Measurements from ENCODE around the gene CDK9. TPM values are rescaled to one million over a fixed set of nuclear protein-coding genes. Genes with fewer than 3 reads are reported as not detected.
A peak's percentile ranks its signal among the peaks of the same experiment; 100 is the strongest.

The CDK9 gene
- 10 to 100 TPM; 60.0 to 70.4 (median 63.9) TPM for total RNA-seq

DNA sequence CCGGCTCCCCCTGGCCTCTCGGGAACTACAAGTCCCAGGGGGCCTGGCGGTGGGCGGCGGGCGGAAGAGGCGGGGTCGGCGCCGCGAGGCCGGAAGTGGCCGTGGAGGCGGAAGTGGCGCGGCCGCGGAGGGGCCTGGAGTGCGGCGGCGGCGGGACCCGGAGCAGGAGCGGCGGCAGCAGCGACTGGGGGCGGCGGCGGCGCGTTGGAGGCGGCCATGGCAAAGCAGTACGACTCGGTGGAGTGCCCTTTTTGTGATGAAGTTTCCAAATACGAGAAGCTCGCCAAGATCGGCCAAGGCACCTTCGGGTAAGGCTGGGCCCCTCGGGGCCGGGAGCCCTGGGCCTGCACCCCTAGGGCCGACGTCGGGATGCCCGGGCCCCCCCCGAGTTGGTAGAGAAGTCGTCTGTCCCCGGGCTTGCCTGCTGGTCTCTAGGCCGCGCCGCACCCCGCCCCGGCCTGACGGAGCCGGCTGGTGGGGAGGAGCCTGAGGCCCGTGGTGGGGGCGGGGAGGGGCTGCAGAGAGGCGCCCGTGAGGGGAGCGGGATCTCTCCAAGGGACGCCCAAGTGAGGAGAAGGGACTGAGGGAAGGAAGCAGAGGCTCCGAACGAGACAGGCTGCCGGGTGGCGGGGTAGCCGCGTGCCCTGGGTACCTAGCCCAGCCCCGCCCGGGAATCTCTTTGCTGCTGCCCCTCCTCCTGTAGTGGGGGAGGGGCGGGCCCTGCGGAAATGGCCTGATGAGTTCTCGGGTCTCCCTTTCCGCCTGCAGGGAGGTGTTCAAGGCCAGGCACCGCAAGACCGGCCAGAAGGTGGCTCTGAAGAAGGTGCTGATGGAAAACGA is at the start of gene CDK9:
TSS of gene CDK9 (plus strand) at position 102 of the 840 bp plus-strand sequence. CDS start at position 217, 115 bp downstream.
- DNase-seq (ENCODE audit: low spot score in 2 of 2), result peak; percentile 88 to 89
- TF ChIP-seq POLR2AphosphoS5 (IDR thresholded peaks at IDR 0.05) (peak; percentile 19 to 83 (median 69)), POLR2A (IDR thresholded peaks at IDR 0.05) (no peak)
- Histone ChIP-seq H3K27me3 (no peaks in the 10 kb centered on the region), H3K9me3 (no peaks in the 10 kb centered on the region), H3K4me3 (peak within 1 kb of the TSS; percentile 96 to 99 (median 98)), H3K4me1 (peaks cover 2 to 9% of the 10 kb centered on the region in 2 donors), H3K36me3 (peaks cover 18% of the 10 kb centered on the region), H3K27ac (peak within 1 kb of the TSS; percentile 92 to 99)
- intact Hi-C loops (cut with DNase I; ENCODE audit: low total_unique reads), result loop anchor here (10.0 kb wide), 2 partner anchors 51 to 89 kb away; partner anchors contain the start of genes AK1 and TOR2A

DNA sequence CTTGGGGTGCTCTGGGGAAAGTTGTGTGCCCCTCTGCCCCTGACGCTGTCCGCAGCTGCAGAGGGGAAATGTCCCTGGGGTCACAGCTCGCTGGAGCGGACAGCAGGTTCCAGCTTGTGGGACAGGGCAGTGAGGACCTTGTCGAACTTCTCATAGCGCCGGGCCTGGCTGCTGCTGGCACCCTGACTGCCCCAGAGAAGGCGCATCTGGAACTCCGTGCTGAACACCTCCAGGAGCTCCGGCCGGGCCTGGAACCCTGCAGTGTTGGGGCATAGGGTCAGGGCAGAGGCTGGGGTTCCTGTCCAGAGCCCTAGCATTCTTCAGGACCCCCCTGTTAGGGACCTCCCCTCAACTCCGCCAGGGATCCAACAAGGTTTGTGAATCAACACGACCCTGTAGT is 47.2 kb upstream of the CDK9 start:
- no peak for DNase-seq (ENCODE audit: low spot score in 2 of 2)
- Histone ChIP-seq H3K4me1 (peaks cover 0 to 11% of the 10 kb centered on the region in 2 donors), H3K27ac (no peak overlapping the region), H3K9me3 (no peaks in the 10 kb centered on the region), H3K36me3 (no peaks in the 10 kb centered on the region), H3K27me3 (no peaks in the 10 kb centered on the region), H3K4me3 (no peak overlapping the region)
- TF ChIP-seq POLR2A (IDR thresholded peaks at IDR 0.05) (no peak), POLR2AphosphoS5 (IDR thresholded peaks at IDR 0.05) (no peak)
- TF ChIP-seq, protein P1, sequence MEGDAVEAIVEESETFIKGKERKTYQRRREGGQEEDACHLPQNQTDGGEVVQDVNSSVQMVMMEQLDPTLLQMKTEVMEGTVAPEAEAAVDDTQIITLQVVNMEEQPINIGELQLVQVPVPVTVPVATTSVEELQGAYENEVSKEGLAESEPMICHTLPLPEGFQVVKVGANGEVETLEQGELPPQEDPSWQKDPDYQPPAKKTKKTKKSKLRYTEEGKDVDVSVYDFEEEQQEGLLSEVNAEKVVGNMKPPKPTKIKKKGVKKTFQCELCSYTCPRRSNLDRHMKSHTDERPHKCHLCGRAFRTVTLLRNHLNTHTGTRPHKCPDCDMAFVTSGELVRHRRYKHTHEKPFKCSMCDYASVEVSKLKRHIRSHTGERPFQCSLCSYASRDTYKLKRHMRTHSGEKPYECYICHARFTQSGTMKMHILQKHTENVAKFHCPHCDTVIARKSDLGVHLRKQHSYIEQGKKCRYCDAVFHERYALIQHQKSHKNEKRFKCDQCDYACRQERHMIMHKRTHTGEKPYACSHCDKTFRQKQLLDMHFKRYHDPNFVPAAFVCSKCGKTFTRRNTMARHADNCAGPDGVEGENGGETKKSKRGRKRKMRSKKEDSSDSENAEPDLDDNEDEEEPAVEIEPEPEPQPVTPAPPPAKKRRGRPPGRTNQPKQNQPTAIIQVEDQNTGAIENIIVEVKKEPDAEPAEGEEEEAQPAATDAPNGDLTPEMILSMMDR (IDR thresholded peaks at IDR 0.05), result no peak
- intact Hi-C loops (cut with DNase I; ENCODE audit: low total_unique reads), result loop anchor here (1.0 to 10.0 kb wide), 2 partner anchors 46 to 135 kb away; partner anchors contain the start of gene CDK9

DNA sequence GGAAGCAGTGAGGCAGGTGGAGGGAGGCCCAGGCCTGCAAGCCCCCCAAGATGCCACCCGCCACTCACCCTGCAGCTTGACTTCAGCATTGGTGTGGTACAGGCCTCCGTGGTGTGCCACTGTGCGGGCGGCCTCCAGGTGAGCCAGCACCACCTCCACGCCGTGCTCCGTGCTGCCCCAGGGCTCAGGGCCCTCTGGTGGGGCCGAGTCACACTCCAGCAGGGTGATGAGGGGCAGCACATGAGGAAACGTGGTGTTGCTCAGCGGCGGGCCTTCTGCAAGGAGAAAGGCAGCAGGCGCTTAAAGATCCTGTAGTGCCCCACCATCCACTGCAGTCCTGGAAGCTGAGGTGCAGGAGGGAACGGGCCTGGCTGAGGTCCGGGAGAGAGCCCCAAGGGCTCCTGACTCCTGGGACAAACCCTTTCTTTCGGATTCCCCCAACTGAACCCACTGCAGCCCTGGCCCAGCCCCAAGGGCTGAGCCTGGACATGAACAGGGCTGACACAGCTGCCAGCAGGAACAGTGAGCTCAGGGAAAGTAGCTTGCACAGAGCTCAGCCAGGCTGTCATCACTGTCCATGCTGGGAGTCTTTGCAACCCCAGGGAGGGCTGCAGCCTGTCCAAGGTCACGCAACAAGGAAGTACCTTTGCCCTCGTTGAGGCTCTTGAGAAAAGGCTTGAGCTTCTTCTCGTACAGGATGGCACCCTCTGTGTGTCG is 46.1 kb upstream of the CDK9 start:
- intact Hi-C loops (cut with DNase I; ENCODE audit: low total_unique reads), result loop anchor here (10.0 kb wide), 1 partner anchor 45 kb away; the partner anchor contains the start of gene CDK9
- H3K4me3 ChIP-seq, result no peak overlapping the region
- no peak for DNase-seq (ENCODE audit: low spot score in 2 of 2)
- H3K27ac ChIP-seq, result peak overlapping the region; percentile 65 to 91
- no peaks in the 10 kb centered on the region for H3K27me3 ChIP-seq
- no peaks in the 10 kb centered on the region for H3K9me3 ChIP-seq
- no peak for TF ChIP-seq POLR2AphosphoS5 (IDR thresholded peaks at IDR 0.05)
- TF ChIP-seq, protein P1 (IDR thresholded peaks at IDR 0.05), result no peak
- TF ChIP-seq POLR2A (IDR thresholded peaks at IDR 0.05), result no peak
- H3K36me3 ChIP-seq, result no peaks in the 10 kb centered on the region
- H3K4me1 ChIP-seq, result peaks cover 0 to 6% of the 10 kb centered on the region in 2 donors

DNA sequence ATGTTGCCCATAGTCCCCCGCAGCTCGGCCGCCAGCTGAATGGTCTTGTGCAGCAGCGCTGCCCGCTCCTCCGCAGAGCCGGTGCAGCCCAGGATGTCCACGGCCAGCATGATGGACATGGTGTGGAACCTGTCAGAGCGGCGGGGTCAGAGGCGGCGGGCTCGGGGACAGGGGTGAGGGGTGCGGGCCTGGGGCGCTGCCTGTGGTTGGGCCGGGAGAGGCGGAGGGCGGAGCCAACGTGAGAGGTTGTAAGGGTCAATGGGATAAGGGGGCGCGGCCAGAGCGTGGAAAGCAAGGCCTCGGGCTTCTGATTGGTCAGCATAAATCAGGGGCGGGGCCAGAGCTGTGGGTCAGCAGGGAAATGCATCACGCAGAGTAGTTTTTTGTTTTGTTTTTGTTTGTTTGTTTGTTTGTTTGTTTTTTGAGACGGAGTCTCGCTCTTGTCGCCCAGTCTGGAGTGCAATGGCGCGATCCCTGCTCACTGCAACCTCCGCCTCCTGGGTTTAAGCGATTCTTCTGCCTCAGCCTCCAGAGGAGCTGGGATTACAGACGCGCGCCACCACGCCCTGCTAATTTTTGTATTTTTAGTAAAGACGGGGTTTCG is 43.9 kb upstream of the CDK9 start:
- H3K27ac ChIP-seq, result peak overlapping the region; percentile 13 to 91

More for the DNA sequence above, 43.9 kb upstream of the CDK9 start:
- Histone ChIP-seq H3K27me3 (no peaks in the 10 kb centered on the region), H3K4me1 (peaks cover 0 to 6% of the 10 kb centered on the region in 2 donors), H3K9me3 (no peaks in the 10 kb centered on the region), H3K36me3 (no peaks in the 10 kb centered on the region), H3K4me3 (peak overlapping the region in 1 of 3 donors; percentile 21)
- no peak for TF ChIP-seq POLR2AphosphoS5 (IDR thresholded peaks at IDR 0.05)
- TF ChIP-seq, protein P1 (IDR thresholded peaks at IDR 0.05), result no peak
- TF ChIP-seq POLR2A (IDR thresholded peaks at IDR 0.05), result no peak
- intact Hi-C loops (cut with DNase I; ENCODE audit: low total_unique reads), result no loop called here
- no peak for DNase-seq (ENCODE audit: low spot score in 2 of 2)

Measured in breast epithelium (tissue), 4 donors.